Measurements from ENCODE around the gene YPEL4.

DNA sequence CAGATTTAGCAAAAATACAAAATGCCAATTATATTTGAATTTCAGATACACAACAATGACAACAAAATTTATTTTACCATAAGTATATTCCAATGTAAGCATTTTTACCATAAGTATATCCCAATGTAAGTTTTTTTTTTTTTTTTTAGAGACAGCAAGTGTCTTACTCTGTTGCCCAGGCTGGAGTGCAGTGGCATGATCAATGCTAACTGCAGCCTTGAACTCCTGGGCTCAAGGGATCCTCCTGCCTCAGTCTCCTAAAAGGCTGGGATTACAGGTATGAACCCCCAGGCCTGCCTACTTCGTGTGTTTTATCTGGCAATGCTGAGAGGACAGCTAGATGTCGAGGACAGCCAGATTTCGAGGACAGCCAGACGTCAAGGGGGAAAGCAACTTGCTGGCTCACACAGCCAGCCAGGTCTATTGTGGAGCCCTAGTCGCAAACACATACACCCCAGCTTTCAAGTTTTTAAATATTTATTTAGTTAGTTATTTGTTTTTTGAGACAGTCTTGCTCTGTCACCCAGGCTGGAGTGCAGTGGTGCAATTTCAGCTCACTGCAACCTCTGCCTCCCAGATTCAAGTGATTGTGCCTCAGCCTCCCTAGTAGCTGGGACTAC, 53.3 kb downstream of the YPEL4 start:
- TF ChIP-seq FOXM1 (IDR thresholded peaks at IDR 0.05; ENCODE audit: borderline replicate concordance, low read depth) (no peak), TAF1 (IDR thresholded peaks at IDR 0.05; ENCODE audit: low read depth) (no peak), EP300 (IDR thresholded peaks at IDR 0.05; ENCODE audit: borderline replicate concordance) (no peak), RAD21 (IDR thresholded peaks at IDR 0.05; ENCODE audit: low read depth) (no peak), TCF12 (IDR thresholded peaks at IDR 0.05; ENCODE audit: low read depth) (no peak), ZBTB7A (IDR thresholded peaks at IDR 0.05; ENCODE audit: low read depth) (no peak)
- TF ChIP-seq, protein P1, sequence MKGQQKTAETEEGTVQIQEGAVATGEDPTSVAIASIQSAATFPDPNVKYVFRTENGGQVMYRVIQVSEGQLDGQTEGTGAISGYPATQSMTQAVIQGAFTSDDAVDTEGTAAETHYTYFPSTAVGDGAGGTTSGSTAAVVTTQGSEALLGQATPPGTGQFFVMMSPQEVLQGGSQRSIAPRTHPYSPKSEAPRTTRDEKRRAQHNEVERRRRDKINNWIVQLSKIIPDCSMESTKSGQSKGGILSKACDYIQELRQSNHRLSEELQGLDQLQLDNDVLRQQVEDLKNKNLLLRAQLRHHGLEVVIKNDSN (IDR thresholded peaks at IDR 0.05): no peak
- TF ChIP-seq, protein P2, sequence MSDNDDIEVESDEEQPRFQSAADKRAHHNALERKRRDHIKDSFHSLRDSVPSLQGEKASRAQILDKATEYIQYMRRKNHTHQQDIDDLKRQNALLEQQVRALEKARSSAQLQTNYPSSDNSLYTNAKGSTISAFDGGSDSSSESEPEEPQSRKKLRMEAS (IDR thresholded peaks at IDR 0.05): no peak
- TF ChIP-seq, protein P3, sequence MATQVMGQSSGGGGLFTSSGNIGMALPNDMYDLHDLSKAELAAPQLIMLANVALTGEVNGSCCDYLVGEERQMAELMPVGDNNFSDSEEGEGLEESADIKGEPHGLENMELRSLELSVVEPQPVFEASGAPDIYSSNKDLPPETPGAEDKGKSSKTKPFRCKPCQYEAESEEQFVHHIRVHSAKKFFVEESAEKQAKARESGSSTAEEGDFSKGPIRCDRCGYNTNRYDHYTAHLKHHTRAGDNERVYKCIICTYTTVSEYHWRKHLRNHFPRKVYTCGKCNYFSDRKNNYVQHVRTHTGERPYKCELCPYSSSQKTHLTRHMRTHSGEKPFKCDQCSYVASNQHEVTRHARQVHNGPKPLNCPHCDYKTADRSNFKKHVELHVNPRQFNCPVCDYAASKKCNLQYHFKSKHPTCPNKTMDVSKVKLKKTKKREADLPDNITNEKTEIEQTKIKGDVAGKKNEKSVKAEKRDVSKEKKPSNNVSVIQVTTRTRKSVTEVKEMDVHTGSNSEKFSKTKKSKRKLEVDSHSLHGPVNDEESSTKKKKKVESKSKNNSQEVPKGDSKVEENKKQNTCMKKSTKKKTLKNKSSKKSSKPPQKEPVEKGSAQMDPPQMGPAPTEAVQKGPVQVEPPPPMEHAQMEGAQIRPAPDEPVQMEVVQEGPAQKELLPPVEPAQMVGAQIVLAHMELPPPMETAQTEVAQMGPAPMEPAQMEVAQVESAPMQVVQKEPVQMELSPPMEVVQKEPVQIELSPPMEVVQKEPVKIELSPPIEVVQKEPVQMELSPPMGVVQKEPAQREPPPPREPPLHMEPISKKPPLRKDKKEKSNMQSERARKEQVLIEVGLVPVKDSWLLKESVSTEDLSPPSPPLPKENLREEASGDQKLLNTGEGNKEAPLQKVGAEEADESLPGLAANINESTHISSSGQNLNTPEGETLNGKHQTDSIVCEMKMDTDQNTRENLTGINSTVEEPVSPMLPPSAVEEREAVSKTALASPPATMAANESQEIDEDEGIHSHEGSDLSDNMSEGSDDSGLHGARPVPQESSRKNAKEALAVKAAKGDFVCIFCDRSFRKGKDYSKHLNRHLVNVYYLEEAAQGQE (IDR thresholded peaks at IDR 0.05; ENCODE audit: low read depth): no peak
